Ishikawa (cell line): ENCODE results near the gene FSIP1.

ENCODE experiments used
- CEBPB ChIP-seq: IDR thresholded peaks from 2 replicates; pipeline ENCODE4 v1.6.1; 2012
- CREB1 ChIP-seq: IDR thresholded peaks from 2 replicates; pipeline ENCODE4 v1.6.1; 2012; ENCODE audit warnings: low read depth
- EGR1 ChIP-seq: IDR thresholded peaks from 2 replicates; pipeline ENCODE4 v1.6.1; 2012
- EP300 ChIP-seq: IDR thresholded peaks from 2 replicates; pipeline ENCODE4 v1.6.1; 2012; ENCODE audit warnings: borderline replicate concordance
- FOXM1 ChIP-seq: IDR thresholded peaks from 2 replicates; pipeline ENCODE4 v1.6.1; 2012; ENCODE audit warnings: low read depth, borderline replicate concordance
- MAX ChIP-seq: IDR thresholded peaks from 2 replicates; pipeline ENCODE4 v1.6.1; 2012
- NFIC ChIP-seq: IDR thresholded peaks from 2 replicates; pipeline ENCODE4 v1.6.1; 2012
- RAD21 ChIP-seq: IDR thresholded peaks from 2 replicates; pipeline ENCODE4 v1.6.1; 2012; ENCODE audit warnings: low read depth
- TAF1 ChIP-seq: IDR thresholded peaks from 2 replicates; pipeline ENCODE4 v1.6.1; 2012; ENCODE audit warnings: low read depth, mild to moderate bottlenecking
- TCF12 ChIP-seq: IDR thresholded peaks from 2 replicates; pipeline ENCODE4 v1.6.1; 2012; ENCODE audit warnings: low read depth
- TEAD4 ChIP-seq: IDR thresholded peaks from 2 replicates; pipeline ENCODE4 v1.6.1; 2012
- USF1 ChIP-seq: IDR thresholded peaks from 2 replicates; pipeline ENCODE4 v1.6.1; 2012
- YY1 ChIP-seq: IDR thresholded peaks from 2 replicates; pipeline ENCODE4 v1.6.1; 2012; ENCODE audit warnings: low read depth
- ZBTB7A ChIP-seq: IDR thresholded peaks from 2 replicates; pipeline ENCODE4 v1.6.1; 2012; ENCODE audit warnings: low read depth
- TF ChIP-seq, protein P1 (sequence below): IDR thresholded peaks from 2 replicates; pipeline ENCODE4 v1.6.1; 2012; ENCODE audit warnings: low read depth, mild to moderate bottlenecking

The FSIP1 gene

DNA sequence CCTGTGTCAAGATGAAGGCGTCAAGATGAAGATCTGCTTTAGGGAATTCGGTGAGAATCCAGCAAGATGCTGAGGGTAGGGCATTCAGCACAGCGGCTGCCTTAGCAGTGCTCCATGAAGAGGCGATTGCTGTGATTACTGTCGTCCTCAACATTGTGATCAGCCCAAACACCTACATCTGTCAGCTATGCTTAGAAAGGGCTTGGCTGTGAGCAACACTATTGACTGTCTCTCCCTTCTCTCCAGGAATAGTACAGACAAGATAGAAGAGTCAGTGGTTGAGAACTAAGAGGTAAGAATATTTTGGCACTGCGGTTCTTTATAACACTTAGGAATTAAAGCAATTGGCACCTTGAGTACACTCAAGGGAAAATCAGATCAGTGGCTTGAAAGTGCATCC, 110.5 kb downstream of the FSIP1 start:
- TF ChIP-seq YY1: no peak
- TF ChIP-seq TAF1: no peak
- no peak for TF ChIP-seq EGR1
- no peak for TF ChIP-seq FOXM1
- TF ChIP-seq USF1: no peak
- no peak for TF ChIP-seq EP300
- no peak for TF ChIP-seq CREB1
- TF ChIP-seq MAX: no peak
- TF ChIP-seq TCF12: no peak
- no peak for TF ChIP-seq RAD21
- no peak for TF ChIP-seq ZBTB7A
- TF ChIP-seq CEBPB: no peak
- TF ChIP-seq, protein P1, sequence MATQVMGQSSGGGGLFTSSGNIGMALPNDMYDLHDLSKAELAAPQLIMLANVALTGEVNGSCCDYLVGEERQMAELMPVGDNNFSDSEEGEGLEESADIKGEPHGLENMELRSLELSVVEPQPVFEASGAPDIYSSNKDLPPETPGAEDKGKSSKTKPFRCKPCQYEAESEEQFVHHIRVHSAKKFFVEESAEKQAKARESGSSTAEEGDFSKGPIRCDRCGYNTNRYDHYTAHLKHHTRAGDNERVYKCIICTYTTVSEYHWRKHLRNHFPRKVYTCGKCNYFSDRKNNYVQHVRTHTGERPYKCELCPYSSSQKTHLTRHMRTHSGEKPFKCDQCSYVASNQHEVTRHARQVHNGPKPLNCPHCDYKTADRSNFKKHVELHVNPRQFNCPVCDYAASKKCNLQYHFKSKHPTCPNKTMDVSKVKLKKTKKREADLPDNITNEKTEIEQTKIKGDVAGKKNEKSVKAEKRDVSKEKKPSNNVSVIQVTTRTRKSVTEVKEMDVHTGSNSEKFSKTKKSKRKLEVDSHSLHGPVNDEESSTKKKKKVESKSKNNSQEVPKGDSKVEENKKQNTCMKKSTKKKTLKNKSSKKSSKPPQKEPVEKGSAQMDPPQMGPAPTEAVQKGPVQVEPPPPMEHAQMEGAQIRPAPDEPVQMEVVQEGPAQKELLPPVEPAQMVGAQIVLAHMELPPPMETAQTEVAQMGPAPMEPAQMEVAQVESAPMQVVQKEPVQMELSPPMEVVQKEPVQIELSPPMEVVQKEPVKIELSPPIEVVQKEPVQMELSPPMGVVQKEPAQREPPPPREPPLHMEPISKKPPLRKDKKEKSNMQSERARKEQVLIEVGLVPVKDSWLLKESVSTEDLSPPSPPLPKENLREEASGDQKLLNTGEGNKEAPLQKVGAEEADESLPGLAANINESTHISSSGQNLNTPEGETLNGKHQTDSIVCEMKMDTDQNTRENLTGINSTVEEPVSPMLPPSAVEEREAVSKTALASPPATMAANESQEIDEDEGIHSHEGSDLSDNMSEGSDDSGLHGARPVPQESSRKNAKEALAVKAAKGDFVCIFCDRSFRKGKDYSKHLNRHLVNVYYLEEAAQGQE: no peak
- TF ChIP-seq TEAD4: no peak
- no peak for TF ChIP-seq NFIC

GRCh38 chr15:39670687-39671086, 112.0 kb downstream of the FSIP1 start:
- TF ChIP-seq CEBPB: peak; percentile 48
- TF ChIP-seq EGR1: no peak
- TF ChIP-seq TCF12: no peak

- TF ChIP-seq NFIC (peak; percentile 59; the same call in 1 of the 2 replicates), EP300 (no peak)
These were observed 113.0 kb downstream of the FSIP1 start for GRCh38 chr15:39669661-39670060.

GRCh38 chr15:39669241-39669640, 113.4 kb downstream of the FSIP1 start:
- TF ChIP-seq USF1 (no peak), EP300 (no peak), YY1 (no peak), FOXM1 (no peak), TAF1 (no peak), NFIC (no peak), TEAD4 (no peak), TCF12 (no peak), RAD21 (no peak), CREB1 (no peak), CEBPB (no peak), ZBTB7A (no peak), MAX (no peak), EGR1 (no peak)
- TF ChIP-seq, protein P1: no peak

DNA sequence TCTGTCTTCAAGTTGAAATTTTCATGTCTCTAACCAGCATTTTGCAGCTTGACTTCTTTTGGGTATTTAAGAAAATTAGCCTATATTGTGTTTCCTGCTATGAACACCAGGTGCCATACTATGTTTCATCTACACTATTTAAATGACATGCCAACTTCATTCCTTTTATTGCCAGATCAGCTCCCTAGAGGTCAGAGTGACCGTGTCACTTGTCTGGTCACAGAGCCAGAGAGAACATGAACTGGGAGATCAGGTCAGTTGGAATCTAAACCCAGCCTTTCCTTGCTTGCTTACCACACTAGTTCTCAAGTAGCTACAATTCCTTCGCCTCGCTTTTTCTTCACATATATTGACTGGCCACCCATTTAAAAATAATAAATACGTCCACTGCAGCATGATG, 114.2 kb downstream of the FSIP1 start:
- TF ChIP-seq NFIC (peak; percentile 59; the same call in 1 of the 2 replicates), CREB1 (no peak), EP300 (peak; percentile 86), TEAD4 (peak; percentile 61), TCF12 (peak; percentile 69), CEBPB (no peak), RAD21 (no peak), FOXM1 (peak; percentile 57; the same call in 1 of the 2 replicates)
- TF ChIP-seq, protein P1: no peak
